ENCODE measurements around the gene LIMS2.

Gene LIMS2

DNA sequence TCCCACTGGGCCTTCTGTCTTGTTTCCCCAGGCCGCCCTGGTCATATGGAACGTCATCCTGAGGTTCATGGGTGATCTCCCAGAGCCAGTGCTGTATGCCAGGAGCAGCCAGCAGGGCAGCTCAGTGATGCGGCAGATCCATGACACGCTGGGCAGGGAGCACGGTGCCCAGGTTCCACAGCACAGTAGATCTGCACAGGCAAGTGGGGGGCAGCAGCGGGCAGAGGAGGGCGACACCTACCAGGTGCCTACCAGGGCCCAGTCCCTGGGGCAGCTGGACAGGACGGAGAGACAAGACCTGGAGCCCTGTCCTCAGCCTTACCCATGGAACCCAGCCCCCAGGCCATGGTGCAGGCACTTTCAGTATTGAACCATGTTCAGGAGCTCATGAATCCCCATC, 65.5 kb downstream of the LIMS2 start:
- TF ChIP-seq CTCF (IDR thresholded peaks at IDR 0.05; ENCODE audit: low read depth, low read length): no peak
- DNase-seq: no peak
- no peaks in the 10 kb centered on the region for H3K4me1 ChIP-seq
- H3K4me3 ChIP-seq (ENCODE audit: low read depth, low read length): no peak overlapping the region
- H3K9me3 ChIP-seq: no peaks in the 10 kb centered on the region
- H3K27me3 ChIP-seq: no peaks in the 10 kb centered on the region
- H3K36me3 ChIP-seq: no peaks in the 10 kb centered on the region

- Histone ChIP-seq H3K9me3 (no peaks in the 10 kb centered on the region), H3K4me1 (no peaks in the 10 kb centered on the region), H3K36me3 (no peaks in the 10 kb centered on the region), H3K4me3 (ENCODE audit: low read depth, low read length) (no peak overlapping the region), H3K27me3 (no peaks in the 10 kb centered on the region)
- no peak for DNase-seq
- no peak for TF ChIP-seq CTCF (IDR thresholded peaks at IDR 0.05; ENCODE audit: low read depth, low read length)
These were observed 66.1 kb downstream of the LIMS2 start for GRCh38 chr2:127609031-127609751.

DNA sequence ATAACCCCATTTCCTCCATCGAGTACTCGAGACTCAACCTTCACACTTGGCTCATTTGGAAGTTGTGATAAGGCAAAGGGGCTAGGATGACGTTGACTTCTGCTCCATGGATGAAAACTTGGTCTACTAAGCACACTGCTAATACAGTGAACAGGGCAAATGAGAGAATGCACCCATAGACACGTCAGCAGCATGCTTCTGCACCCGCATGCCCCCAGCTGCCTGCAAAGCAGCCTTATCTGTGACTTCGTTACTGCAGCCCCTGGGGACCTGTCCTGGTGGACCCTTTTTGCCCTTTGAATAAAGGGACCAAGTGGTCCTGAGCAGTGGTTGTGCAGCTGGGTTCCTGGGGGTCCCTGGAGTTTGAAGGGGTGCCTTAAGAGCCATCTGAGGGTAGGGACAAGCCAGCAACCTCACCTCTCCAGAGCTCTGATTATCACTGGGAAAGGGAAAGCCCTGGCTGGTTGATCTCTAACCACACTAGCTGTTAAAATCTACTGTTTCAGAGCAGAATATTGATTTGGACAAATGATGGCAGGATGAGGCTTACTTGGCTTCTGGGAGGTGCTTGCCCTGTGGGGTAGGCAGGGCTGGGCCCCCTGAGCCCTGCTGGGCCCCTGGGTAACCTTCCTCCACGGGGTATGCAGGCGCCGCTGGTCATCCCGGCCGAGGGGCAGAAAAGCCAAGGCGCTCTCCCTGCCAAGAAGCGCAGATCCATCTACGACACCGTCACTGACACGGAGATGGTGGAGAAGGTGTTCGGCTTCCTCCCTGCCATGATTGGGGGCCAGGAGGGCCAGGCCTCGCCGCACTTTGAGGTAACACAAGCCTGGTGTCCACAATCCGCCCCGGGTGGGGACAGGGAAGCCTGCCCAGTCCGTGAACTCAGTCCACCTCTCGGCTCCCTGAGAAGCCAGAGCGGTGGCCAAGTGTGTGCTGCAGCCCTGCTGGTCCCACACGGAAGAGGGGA, 67.0 kb downstream of the LIMS2 start:
- Histone ChIP-seq H3K4me3 (ENCODE audit: low read depth, low read length) (no peak overlapping the region), H3K4me1 (no peaks in the 10 kb centered on the region), H3K9me3 (no peaks in the 10 kb centered on the region), H3K36me3 (no peaks in the 10 kb centered on the region), H3K27me3 (no peaks in the 10 kb centered on the region)
- TF ChIP-seq CTCF (IDR thresholded peaks at IDR 0.05; ENCODE audit: low read depth, low read length): no peak
- no peak for DNase-seq

DNA sequence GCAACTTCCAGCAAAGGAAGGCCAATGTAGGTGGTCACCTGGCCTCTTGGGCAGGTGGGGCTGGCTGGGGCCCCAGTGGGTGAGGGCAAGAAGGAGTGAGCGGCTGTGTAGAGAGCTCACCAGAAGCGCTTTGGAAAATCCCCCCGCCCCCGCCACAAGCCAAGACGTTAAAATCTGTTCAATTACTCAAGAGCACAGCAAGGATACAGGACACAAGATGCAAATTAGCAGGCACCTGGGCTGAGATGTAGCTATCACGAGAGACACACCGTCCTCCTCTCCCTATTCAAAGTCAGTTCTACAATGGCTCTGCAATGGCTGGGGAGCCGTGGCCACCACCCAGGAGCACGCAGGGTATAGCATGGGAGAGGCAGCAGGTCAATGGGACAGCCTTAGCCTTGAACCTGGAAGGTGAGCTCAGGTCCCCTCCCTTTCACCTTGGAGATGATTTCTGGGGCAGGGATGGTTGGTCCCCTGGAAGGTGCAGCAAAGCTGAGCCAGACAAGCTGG, 67.9 kb downstream of the LIMS2 start:
- no peak for TF ChIP-seq CTCF (IDR thresholded peaks at IDR 0.05; ENCODE audit: low read depth, low read length)
- Histone ChIP-seq H3K36me3 (no peaks in the 10 kb centered on the region), H3K9me3 (no peaks in the 10 kb centered on the region), H3K4me3 (ENCODE audit: low read depth, low read length) (no peak overlapping the region), H3K4me1 (no peaks in the 10 kb centered on the region), H3K27me3 (no peaks in the 10 kb centered on the region)
- no peak for DNase-seq

- no peak for DNase-seq
- Histone ChIP-seq H3K36me3 (no peaks in the 10 kb centered on the region), H3K4me3 (ENCODE audit: low read depth, low read length) (no peak overlapping the region), H3K4me1 (no peaks in the 10 kb centered on the region), H3K9me3 (no peaks in the 10 kb centered on the region), H3K27me3 (no peaks in the 10 kb centered on the region)
- no peak for TF ChIP-seq CTCF (IDR thresholded peaks at IDR 0.05; ENCODE audit: low read depth, low read length)
These were observed 68.5 kb downstream of the LIMS2 start for GRCh38 chr2:127606625-127607398.

All from BE2C (cell line).